Embryonic facial prominence (tissue), 1 donor: ENCODE results near the gene C1orf53.
"Not testable (repeated sequence)": the region's sequence is repeated elsewhere in the genome, so short reads cannot be mapped to it uniquely, and the experiment has no call there.

ENCODE experiments used
- DNase-seq: peaks from one replicate; pipeline ENCODE4 v3.0.0-alpha.2; 2016; ENCODE audit errors: extremely low spot score

C1orf53 gene

DNA sequence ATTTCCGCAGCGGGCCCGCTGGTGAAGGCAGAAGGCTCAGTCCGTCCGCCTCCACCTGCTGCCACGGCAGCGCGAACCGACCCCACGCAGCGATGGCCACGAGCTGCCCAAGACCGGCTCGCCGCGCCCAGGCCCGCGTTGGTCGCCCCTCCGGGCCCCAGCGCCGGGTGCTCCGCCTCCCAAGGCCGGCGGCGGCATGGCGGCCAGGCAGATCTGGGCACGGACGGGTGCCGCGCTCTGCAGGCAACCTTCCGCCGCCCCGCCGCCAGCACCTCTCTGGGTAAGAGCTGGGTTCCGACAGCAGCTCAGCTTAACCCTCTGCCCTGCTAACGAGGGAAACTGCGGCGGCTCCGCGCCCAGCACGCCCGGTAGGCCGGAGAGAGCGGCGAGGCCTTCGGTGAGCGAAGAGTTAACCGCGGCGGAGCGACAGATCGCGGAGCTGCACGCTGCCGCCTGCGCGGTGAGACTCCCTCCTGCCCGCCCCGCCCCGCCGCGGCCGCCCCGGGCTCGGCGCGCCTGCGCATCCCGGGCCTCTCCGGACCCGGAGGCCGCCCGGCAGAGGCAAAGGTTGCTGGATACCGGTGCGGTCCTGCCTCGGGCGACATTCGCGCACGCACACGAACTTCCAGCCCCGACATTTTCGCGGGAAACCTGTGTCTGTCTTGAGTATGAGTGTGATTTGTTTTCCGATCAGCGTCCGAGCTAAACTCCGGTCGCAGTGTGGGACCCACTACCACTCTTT is at the start of gene C1orf53:
C1orf53 (plus strand) TSS at position 177 of the 742 bp plus-strand sequence; CDS start at position 197, 20 bp downstream.
- peak; percentile 70 for DNase-seq

DNA sequence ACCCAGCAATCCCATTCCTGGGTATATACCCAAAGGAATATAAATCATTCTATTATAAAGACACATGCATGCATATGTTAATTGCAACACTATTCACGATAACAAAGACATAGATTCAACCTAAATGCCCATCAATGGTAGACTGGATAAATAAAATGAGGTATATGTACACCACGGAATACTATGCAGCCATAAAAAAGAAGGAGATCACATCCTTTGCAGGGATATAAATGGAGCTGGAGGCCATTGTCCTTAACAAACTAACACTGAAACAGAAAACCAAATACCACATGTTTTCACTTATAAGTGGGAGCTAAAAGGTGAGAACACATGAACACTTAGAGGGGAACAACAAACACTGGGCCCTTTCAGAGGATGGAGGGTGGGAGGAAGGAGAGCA is 46.7 kb upstream of the C1orf53 start:
- DNase-seq, result not testable (repeated sequence)

DNA sequence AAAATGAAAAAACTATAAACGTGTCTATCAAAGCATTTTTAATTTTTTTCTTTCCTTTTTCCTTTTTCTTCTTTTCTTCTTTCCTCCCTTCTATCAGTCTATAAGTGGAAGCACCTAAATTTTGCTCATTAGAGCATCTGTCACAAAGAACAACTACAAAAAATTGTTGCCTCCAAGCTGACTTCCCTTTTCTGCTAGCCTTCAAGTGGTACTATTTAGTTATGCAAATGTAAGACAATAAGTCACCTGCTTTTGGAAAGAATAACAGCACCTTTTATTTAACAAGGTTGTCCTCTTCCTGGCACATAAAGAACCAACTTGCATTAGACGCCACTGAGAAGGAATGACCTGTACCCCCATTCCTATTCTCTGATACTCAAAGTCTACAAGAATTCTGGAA is 45.0 kb upstream of the C1orf53 start:
- no peak for DNase-seq

DNA sequence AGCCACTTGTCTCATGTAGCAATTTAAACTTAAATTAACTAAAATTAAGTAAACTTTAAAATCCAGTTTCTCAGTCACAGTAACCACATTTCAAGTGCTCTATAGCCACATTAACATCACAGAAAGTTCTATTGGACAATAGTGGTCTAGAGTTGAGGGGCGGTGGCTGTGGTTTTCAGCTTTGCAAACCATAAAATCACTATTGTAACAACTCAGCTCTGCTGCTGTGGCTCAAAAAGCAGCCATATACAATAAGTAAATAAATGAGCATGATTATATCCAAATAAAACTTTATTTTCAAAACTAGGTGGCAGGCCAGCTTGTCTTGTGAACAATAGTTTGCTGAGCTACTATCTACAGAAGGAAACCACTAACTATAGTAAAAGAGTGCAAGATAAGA is 43.4 kb upstream of the C1orf53 start:
- DNase-seq, result no peak

DNA sequence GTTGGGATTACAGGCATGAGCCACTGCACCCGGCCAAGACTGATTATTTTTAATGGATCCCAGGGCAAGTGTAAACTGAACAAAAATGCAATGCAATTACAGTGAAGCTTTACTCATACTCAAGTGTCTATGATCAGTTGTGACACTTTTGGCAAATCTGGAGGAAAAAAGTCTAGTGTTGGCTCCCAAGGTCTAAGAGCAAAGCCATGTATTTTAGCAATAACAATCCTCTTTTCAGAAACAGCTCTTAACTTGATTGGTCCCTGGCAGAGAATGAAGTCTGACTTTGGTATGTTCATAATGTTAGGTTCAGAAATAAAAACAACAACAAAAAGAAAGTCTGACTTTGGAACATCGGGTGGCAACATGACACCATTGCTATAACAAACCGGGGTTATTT is 40.2 kb upstream of the C1orf53 start:
- DNase-seq, result no peak

DNA sequence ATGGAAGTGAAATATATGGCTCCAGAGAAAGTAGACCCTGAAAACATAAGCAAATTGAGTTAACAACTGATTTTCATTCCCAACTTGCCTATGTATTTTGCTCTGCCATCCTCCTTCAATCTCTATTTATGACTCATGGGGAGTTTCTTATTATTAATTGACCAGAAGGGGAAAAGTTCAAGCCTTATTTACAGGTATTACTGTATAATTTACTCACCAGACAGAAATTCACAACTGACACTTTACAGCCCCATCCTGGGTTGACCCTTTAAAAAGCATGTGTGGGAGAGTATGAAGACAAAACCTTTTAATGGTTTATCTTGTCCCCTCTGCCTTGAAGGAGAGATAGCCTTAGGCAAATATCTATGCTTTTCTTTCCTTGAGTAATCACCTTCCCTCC is 39.8 kb upstream of the C1orf53 start:
- DNase-seq, result no peak

DNA sequence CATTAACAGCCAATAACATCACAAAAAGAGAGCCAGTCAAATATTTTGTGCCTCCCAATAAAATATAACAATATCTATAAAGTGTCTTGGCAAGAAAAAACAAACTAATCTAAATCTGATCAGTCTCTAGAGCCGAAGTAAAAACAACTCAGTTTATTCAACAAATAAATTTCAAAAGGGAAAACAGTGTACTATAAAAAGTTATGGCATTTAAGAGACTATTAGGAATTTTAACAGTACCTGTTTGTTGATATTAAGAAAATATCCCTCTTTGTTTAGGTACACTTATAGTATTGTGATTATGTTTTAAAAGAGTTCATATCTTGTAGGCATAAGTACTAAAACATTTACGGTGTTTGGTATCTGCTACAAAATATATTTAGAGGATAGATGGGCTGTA is 36.6 kb upstream of the C1orf53 start:
- DNase-seq, result no peak

DNA sequence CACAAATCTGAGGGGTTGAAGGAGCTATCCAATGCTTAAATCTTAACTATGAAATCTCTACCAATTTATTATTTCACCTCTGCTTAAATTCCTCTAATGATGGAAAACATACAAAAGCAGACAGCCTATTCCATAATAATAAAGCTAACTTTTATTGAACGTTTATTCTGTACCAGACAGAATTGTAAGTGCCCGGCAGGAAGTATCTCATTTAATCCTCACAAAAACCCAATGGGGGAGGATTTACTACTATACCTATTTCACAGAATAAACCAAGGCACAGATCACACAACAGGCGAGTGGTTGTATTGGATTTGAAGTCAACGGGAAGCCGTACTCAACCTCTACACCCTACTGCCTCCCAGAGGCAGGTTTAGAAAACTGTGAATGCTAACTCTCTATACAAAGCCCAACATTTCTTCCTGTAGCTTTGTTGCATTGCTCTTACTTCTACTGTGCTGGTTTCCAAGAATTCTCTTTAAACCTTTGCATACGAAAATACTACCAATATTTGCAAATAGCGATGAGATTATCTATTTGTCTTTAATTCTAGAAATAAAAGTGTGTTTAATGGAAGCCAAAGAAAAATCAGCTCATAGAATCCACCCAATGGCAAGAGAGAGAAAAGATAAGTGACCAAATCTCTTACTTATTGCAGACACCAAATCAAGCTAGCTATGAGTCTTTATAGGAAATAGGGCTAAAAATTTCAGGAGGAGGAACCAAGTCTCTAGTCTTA is 33.5 kb upstream of the C1orf53 start:
- no peak for DNase-seq

DNA sequence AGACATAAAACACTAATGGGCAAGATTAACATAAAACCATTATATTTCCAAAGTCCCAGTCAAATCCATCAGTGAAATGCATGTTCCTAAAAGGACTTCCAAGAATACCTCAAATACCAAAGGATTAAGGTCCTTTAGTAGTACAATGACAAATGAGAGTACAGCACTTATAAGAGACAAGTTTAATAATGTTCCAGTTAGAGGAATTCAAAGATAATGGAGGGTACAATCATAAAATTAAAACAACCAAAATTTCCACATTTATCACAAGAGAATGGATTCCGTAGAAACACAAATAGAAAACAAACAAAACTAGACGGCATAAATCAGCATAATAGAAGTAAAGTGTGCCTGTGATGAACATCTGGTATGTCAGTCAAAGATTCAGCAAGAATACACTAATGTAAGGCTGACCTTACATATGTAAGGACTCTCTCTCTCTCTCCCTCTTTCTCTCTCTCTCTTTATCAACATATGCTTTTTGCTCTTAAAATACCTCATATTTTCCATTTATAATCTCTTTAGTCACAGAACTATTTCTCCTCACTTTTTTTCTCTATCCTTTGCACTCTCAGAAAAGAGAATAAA is 32.8 kb upstream of the C1orf53 start:
- no peak for DNase-seq

DNA sequence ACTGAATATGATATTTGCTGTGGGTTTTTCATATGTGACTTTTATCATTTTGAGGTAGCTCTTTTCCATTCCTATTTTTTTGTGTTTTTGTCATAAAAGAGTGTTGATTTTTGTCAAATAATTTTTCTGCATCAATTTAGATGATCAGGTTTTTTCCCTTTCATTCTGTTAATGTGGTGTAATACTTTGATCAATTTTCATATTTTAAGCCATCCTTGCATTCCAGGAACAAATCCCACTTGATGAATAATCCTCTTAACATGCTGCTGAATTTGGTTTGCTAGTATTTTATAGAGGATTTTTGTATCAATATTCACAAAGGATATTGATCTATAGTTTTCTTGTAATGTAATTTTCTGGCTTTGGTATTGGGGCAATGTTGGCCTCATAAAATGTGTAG is 25.5 kb upstream of the C1orf53 start:
- DNase-seq, result no peak

DNA sequence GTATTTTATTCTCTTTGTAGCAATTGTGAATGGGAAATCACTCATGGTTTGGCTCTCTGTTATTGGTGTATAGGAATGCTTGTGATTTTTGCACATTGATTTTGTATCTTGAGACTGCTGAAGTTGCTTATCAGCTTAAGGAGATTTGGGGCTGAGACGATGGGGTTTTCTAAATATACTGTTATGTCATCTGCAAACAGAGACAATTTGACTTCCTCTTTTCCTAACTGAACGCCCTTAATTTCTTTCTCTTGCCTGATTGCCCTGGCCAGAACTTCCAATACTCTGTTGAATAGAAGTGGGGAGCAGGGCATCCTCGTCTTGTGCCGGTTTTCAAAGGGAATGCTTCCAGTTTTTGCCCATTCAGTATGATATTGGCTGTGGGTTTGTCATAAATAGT is 22.0 kb upstream of the C1orf53 start:
- not testable (repeated sequence) for DNase-seq

DNA sequence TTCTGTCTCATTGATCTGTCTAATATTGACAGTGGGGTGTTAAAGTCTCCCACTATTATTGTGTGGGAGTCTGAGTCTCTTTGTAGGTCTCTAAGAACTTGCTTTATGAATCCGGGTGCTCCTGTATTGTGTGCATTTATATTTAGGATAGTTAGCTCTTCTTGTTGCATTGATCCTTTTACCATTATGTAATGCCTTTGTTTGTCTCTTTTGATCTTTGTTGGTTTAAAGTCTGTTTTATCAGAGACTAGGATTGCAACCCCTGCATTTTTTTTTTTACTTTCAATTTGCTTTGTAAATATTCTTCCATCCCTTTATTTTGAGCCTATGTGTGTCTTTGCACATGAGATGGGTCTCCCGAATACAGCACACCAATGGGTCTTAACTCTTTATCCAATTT is 20.2 kb upstream of the C1orf53 start:
- not testable (repeated sequence) for DNase-seq

DNA sequence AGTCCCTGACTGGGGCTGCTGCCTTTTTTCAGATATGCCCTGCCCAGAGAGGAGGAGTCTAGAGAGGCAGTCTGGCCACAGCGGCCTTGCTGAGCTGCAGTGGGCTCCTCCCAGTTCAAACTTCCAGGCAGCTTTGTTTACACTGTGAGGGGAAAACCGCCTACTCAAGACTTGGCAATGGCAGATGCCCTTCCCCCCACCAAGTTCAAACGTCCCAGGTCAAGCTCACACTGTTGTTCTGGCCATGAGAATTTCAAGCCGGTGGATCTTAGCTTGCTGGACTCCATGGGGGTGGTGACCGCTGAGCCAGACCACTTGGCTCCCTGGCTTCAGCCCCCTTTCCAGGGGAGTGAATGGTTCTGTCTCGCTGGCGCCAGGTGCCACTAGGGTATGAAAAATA is 18.3 kb upstream of the C1orf53 start:
- DNase-seq, result no peak

DNA sequence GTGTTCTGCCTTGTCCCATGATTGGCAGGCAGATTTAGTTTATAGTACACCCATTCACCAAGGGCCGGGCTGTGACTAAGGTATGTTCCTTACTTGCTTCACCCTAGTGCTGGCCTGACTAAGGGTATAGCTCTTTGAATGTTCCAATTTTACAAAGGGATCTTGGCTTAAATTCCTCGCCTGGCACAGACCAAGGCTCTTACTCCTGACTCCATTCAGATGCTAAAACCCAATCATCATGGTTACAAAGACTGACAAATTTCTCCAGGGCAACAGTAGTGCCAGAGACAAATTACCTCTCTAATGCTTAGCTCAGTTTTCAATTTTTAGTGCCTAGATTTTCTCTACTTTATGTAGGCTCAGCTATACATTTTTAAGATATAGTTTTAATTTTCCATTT is 11.5 kb upstream of the C1orf53 start:
- no peak for DNase-seq

DNA sequence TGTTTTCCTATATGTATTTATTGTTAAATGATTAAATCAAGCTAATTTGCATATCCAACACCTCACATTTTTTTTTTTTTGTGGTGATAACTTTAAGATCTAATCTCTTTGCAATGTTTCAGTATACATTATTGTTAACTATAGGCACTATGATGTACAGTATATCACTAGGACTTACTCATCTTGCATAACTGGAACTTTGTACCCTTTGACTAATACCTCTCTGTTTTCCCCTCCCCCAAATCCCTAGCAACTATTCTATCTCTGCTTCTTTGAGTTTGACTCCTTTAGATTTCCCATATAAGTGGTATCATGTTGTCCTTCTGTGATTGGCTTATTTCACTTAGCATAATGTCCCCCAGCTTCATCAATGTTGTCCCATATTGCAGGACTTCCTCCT is 9.7 kb upstream of the C1orf53 start:
- no peak for DNase-seq

DNA sequence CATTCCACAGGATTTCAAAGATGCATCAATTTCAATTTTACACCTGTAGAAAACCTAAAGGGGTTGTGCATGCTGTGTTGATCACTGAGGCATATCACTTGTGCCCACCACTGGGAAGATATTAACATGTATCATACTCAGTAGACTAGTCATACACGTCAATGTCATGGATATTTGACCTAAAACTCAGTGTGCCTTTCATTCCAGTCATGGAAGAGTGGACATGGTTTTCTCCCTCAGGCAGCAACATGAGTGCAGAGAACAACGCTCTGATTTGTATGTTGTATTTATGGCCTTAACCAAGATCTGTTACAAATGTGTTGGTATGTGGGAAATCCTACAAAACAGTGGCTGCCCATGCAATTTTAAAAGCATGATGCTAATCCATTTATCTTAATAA is 6.1 kb upstream of the C1orf53 start:
- DNase-seq, result no peak

DNA sequence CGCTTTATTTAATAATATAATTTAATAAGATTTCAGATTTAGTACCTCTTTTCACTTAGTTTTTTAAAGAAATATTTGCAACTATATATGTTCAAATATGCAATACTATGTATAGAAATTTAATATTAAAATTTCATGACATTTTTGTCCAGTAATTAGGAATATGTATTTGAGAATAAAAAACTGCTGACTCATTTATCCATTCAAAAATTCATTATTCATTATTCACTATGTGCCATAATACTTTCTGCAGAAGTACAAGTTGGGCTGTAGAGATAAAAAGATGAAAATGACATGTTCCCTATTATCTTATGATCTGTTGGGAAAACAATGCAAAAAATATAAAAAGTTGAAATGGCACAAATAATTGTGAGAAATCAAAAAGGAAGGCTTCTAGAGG is 3.4 kb upstream of the C1orf53 start:
- no peak for DNase-seq

DNA sequence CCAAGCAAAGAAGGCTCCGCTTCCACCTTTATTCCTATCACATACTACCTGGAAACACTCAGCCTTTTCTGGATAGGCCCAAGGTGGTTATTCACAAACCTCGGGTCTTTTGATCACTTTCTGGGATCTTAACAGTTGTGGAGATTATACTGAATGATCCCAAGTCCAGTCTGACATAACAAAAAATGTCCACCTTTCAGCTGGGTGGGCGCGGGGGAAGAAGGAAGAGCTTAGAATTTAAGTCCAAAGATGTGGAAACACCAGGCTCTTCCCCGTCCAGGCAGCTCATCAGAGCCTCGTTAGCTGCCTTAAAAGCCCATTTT is 338 bp upstream of the C1orf53 start:
- no peak for DNase-seq

DNA sequence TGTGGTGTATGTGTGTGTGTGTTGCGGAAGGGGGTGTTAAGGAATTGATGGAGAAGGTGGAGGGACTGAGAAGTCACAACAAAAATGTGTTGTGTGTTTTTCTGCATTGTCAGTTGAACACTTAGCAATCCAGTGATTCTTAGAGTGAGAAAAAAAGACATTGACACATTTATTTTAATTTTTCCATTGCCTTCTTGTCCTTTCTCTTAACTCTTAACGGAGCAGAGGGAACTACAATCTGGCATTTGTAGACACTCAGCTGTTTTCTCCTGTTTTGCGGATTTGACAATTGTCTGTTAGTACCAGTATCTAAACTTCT is 725 bp downstream of the C1orf53 start:
- no peak for DNase-seq

DNA sequence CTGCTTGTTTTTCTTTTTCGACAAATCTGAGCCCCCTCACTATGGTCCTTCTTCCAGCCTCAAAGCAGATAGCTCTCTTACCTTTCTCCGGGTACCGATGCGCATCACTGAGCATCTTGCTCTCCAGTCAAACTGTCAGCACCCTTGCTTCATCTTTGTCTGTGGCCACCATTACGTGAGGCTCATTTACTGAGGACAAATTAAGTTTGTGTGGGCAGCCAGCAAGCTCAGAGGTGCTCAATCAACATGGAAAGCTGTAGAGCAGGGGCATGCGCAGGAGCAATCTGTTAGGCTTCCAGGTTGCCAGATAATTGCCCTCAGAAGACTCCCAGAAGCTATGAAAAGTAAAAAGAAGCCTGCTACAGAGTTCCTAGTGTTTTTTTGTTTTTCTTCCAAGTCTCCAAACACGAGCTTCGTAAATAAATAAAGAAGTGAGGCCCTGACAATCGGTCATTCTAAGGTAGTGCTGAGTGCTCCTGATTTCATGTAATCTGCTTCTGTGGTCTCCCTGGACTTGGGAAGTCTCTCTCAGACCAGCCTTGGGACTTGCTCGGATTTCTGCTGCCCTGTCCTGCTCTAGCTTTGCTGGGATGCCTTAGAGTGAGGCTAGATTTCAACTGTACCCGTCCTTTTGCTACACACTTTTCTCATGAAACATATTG is 1.8 kb downstream of the C1orf53 start:
- no peak for DNase-seq

DNA sequence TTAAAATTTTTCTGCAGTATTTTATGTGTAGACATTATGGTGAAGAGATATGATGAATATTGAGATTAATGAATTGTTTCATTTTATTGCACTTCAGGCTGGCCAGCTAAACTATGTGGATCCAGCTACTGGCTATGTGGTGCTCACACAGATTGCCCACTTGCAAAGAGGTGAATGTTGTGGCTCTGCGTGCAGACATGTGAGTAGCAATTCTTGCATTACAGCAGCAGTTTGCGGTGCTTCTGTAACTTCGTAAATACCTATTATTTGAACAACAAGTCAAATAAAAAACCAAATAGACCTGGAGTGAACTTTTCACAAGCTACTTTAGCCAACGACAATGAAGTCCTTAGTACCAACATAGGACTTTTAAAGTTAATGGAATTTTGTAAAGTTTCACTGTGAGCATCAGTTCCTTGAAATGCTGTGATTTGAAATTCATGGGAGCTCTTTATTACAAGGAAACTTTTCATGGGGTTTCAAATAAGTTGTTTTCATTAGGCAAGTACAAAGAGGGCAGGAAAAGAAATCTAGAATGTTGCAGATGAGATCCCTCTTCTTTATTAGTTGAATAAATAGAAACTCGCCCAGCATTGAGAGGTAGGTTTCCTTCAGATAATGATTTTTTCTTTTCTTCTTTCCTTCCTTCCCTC is 3.4 kb downstream of the C1orf53 start:
- DNase-seq, result no peak

DNA sequence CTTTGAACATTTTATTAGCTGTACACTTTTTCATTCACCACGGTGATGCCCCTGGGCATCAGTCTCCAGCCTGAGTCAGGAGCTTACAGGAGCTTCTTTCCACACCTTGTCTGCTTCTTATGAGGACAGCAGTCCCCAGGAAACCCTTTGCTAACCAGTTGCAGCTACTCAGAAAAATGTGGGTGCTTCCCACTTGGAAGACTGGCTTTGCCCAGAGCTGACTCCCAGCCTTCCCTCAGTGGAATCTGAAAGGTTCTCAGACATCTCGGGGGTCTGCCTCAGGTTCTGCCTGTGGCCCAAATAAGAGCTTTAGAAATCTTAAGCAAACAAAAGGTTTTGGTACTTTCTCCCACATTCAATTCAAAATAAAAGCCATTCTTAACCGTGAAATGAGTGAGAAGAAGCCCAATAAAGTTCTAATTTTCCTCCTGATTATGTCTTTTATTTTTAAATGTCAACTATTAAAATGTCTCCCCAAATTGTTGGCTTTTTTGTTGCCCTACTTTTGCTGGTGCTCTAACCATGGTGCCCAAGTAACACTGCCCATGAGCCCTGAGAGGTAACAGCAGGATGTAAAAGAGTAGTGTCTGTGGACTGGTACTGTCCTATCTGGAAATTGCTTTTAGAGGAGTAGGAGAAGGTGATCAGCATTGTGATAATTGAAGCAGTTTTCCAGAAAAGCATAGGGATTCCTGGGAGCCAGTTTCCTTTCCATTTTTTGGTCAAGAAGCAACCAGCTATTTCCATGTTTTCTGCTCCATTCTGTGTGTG is 5.6 kb downstream of the C1orf53 start:
- DNase-seq, result no peak
